ENCODE measurements around the gene VCAN. TPM values are rescaled to one million over a fixed set of nuclear protein-coding genes. Genes with fewer than 3 reads are reported as not detected.

The VCAN gene
- polyA plus RNA-seq, 1 donor from 2014 or later = 1,185 TPM

- Histone ChIP-seq H3K4me3 (ENCODE audit: low read length) (no peak overlapping the region), H3K27me3 (ENCODE audit: insufficient read depth, low read depth, low read length) (no peaks in the 10 kb centered on the region), H2AFZ (ENCODE audit: low read depth, low read length) (no peak overlapping the region), H3K4me2 (ENCODE audit: low read length) (no peak overlapping the region), H3K79me2 (replicated peaks; ENCODE audit: insufficient read depth, low read length) (no peaks in the 10 kb centered on the region), H3K36me3 (ENCODE audit: insufficient read depth, low read length) (peaks cover 6% of the 10 kb centered on the region), H3K9me2 (ENCODE audit: insufficient read depth, low read length) (no peaks in the 10 kb centered on the region), H3F3A (ENCODE audit: insufficient read depth, low read length, poor library complexity, severe bottlenecking) (no peaks in the 10 kb centered on the region), H4K20me1 (ENCODE audit: insufficient read depth) (no peaks in the 10 kb centered on the region), H3K9me3 (ENCODE audit: low read length) (peaks cover 4% of the 10 kb centered on the region), H3K27ac (ENCODE audit: low read length) (no peak overlapping the region), H3K9ac (ENCODE audit: low read length) (no peak overlapping the region)
- TF ChIP-seq TAF1 (IDR thresholded peaks at IDR 0.05; ENCODE audit: low read depth) (no peak), EZH2 (IDR thresholded peaks at IDR 0.05; ENCODE audit: borderline replicate concordance, insufficient read depth, low read length, poor library complexity, severe bottlenecking) (no peak), EP300 (conservative IDR thresholded peaks at IDR 0.05; ENCODE audit: poor library complexity, severe bottlenecking) (no peak), MXI1 (conservative IDR thresholded peaks at IDR 0.05; ENCODE audit: poor library complexity, severe bottlenecking) (no peak)
Observed at GRCh38 chr5:83426855-83427254, 44.7 kb upstream of the VCAN start.

DNA sequence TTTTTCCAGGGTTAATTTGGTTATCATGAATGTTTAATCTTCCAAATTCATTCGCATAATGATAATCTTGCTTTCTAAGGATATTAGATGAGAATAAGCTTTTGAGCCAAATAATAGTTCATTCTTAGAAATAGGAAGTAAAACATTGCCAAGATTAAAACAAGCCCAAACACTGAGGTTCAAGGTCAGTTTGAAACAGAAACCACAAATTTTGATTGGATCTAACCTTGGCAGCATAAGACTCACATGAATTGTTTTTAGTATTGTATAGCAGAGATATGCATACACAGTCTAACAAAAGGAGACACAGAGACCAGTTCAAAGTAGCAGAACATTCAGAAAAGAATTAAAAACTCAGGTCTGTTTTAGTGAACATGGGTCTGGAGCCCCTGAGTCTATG lies 43.4 kb upstream of the VCAN start:
- no peaks in the 10 kb centered on the region for H4K20me1 ChIP-seq (ENCODE audit: insufficient read depth)
- H3K36me3 ChIP-seq (ENCODE audit: insufficient read depth, low read length) = peaks cover 6% of the 10 kb centered on the region
- H3K4me3 ChIP-seq (ENCODE audit: low read length) = no peak overlapping the region
- no peaks in the 10 kb centered on the region for H3F3A ChIP-seq (ENCODE audit: insufficient read depth, low read length, poor library complexity, severe bottlenecking)
- no peak overlapping the region for H3K9ac ChIP-seq (ENCODE audit: low read length)
- no peaks in the 10 kb centered on the region for H3K79me2 ChIP-seq (replicated peaks; ENCODE audit: insufficient read depth, low read length)
- TF ChIP-seq POLR2AphosphoS5 (IDR thresholded peaks at IDR 0.05) (no peak), RAD21 (conservative IDR thresholded peaks at IDR 0.05) (no peak), MXI1 (conservative IDR thresholded peaks at IDR 0.05; ENCODE audit: poor library complexity, severe bottlenecking) (no peak), EP300 (conservative IDR thresholded peaks at IDR 0.05; ENCODE audit: poor library complexity, severe bottlenecking) (no peak), SMC3 (conservative IDR thresholded peaks at IDR 0.05; ENCODE audit: poor library complexity) (no peak), TAF1 (IDR thresholded peaks at IDR 0.05; ENCODE audit: low read depth) (no peak), EZH2 (IDR thresholded peaks at IDR 0.05; ENCODE audit: borderline replicate concordance, insufficient read depth, low read length, poor library complexity, severe bottlenecking) (no peak), CTCF (IDR thresholded peaks at IDR 0.05; ENCODE audit: poor library complexity, severe bottlenecking) (no peak)
- TF ChIP-seq, protein P1, sequence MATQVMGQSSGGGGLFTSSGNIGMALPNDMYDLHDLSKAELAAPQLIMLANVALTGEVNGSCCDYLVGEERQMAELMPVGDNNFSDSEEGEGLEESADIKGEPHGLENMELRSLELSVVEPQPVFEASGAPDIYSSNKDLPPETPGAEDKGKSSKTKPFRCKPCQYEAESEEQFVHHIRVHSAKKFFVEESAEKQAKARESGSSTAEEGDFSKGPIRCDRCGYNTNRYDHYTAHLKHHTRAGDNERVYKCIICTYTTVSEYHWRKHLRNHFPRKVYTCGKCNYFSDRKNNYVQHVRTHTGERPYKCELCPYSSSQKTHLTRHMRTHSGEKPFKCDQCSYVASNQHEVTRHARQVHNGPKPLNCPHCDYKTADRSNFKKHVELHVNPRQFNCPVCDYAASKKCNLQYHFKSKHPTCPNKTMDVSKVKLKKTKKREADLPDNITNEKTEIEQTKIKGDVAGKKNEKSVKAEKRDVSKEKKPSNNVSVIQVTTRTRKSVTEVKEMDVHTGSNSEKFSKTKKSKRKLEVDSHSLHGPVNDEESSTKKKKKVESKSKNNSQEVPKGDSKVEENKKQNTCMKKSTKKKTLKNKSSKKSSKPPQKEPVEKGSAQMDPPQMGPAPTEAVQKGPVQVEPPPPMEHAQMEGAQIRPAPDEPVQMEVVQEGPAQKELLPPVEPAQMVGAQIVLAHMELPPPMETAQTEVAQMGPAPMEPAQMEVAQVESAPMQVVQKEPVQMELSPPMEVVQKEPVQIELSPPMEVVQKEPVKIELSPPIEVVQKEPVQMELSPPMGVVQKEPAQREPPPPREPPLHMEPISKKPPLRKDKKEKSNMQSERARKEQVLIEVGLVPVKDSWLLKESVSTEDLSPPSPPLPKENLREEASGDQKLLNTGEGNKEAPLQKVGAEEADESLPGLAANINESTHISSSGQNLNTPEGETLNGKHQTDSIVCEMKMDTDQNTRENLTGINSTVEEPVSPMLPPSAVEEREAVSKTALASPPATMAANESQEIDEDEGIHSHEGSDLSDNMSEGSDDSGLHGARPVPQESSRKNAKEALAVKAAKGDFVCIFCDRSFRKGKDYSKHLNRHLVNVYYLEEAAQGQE (IDR thresholded peaks at IDR 0.05; ENCODE audit: borderline replicate concordance) = no peak
- no peak overlapping the region for H3K4me2 ChIP-seq (ENCODE audit: low read length)
- H3K9me3 ChIP-seq (ENCODE audit: low read length) = peaks cover 4% of the 10 kb centered on the region
- H3K27ac ChIP-seq (ENCODE audit: low read length) = no peak overlapping the region
- no peak overlapping the region for H2AFZ ChIP-seq (ENCODE audit: low read depth, low read length)
- H3K27me3 ChIP-seq (ENCODE audit: insufficient read depth, low read depth, low read length) = no peaks in the 10 kb centered on the region
- no peaks in the 10 kb centered on the region for H3K9me2 ChIP-seq (ENCODE audit: insufficient read depth, low read length)

All from neural cell (in vitro differentiated cells).